HG03159 (cell line): ENCODE measurements around the gene FBH1.

Experiments used
- ATAC-seq: cut with Tn5 transposase; IDR thresholded peaks from one replicate; pipeline ENCODE4 v1.9.1; 2021; ENCODE audit warnings: mild to moderate bottlenecking, moderate library complexity; ENCODE audit not compliant: unreplicated experiment

FBH1 gene

DNA sequence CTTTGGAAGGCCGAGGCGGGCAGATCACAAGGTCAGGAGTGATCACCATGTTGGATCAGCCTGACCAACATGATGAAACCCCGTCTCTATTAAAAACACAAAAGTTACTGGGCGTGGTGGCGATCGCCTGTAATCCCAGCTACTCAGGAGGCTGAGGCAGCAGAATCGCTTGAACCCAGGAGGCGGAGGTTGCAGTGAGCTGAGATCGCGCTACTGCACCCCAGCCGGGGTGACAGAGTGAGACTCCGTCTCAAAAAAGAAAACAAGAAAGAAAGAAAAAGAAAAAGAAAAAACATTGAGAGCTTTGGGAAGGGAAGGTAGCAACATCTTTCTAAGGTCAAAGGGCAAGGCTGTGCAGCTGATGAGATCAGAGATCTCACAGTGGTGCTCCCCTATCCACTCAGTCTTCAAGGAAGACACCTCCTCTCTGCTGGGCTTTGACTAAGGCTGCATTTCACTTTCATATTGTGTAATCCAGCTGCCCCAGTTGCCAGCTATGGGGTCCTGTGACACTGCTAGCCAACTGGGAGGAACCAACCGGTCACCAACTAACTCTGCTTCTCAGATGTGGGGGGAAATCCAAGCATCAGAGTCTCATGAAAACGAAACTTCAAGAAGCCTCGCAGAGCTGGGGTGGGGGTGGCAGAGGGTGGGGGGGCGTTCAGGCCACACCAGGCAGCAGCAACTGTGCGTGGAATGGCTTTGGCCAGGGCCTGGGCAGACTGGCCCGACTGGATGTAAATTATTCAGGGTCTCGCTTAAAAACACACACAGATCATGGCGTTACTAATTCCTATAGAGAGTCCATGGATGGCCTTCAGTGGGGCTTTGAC is 85.8 kb downstream of the FBH1 start:
- ATAC-seq: peak; percentile 63

DNA sequence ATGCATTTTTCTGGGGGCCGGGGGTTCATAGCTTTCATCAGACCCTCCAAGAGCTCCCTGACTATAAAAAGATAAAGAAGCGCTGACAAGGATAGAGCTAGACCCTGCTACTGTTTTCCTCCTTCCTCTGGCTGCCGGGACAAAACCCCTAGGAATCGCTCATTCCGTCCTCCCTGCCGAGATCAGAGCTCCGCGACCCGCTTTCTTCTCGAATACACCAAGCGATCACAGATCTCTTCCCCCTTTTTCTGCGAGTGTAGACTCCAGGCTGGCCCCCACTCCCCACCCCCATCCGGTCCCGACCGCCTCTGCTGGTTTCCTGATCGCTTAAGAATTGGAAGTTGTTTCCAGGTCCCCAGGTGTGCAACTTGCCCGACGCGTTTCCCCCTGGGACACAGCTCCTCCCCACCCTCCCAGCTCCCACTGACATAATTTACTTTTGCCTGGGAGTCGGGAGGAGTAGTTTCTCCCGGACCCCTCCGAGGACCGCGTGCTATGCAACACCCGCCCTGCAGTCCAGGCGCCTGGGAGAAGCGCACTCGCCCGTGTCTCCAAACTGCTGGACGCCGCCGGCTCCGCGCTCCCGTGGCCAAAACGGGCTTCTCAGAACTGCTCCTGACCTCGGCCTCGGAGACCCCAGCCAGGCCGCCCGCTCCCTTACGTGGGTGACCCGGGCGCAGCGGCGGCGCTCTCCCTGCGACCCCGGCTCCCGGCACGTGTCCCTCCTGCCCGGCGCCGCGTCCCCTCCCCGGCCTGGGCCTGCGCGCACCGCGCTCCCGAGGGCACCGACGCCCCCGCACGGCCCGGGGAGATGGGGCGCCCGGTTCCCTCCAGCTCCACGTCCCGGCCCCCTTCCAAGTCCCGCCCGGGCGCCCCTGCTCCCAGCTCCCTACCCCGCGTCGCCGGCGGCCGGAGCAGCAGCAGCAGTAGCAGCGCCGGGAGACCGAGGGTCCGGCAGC is 86.7 kb downstream of the FBH1 start:
- ATAC-seq: peak; percentile 10

DNA sequence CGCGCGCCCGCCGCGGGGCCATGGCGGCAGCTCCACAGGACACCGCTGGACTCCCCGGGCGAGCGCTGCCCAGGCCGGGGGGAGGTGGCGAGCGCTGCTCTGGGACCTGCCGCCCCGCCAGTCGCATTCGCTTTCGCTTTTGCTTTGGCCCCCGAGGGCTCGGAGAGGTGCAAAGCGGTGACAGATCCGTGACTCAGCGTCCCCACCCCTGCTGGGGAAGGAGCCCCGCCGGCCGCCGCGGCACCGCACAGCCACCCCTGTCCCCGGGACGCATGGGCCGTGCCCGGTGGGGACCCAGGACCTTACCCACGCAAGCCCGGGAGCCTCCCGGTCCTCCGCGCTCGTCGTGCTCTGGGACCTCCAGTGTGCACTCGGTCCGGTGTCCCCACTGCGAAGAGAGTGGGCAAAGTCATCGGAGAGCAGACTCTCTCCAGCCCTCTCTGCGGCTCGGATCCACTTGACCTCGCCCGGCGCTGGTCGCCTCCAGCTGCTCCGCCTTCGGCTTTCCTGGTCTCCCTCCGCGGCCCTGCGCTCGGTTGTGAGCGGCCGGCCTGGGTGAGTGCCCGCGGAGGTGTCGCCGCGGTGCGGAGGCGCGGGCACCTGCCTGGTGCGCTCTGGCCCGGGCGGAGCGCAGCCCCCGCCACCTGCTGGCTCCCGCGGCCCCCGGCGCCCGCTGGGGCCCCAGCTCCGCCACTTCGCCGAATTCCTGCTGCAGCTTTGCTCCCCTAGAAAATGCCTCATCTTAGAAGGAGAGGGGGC is 87.6 kb downstream of the FBH1 start, which contains the start of gene IL15RA:
TSS of gene IL15RA (minus strand) at position 73 of the 759 bp plus-strand sequence. CDS start at position 22, 51 bp downstream.
- ATAC-seq: peak; percentile 64

DNA sequence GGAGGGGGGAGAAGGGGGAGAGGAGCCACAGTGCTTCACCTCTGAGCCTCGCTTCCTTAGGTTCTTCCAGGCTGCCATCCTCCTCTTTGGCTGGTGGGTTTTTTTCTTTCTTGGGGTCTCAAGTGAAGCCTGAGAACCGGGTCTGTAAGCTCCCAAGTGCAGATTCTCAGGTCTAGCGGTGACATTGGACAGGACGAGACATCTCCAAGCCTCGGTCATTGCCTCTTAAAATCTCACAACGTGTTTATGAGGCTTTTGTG is 88.1 kb downstream of the FBH1 start:
- no peak for ATAC-seq

DNA sequence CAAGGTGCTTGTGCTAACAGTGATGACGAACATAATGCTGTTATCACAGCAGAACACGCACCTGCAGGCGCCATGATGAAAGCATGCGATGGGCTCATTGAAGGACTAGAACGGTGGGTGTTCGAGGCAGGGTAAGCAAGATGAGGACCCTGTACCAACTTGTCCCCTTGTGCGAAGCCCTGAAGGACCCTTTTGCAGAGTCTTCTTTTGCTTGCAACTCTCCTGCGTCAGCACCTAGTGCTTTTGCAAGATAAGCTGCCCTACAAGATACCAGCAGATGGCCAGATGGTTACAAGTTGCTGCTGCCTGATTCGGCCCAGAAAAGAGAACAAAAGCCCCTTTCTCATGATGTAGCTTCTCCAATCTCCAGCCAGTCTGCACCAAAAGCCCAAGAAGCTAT is 91.5 kb downstream of the FBH1 start:
- no peak for ATAC-seq

DNA sequence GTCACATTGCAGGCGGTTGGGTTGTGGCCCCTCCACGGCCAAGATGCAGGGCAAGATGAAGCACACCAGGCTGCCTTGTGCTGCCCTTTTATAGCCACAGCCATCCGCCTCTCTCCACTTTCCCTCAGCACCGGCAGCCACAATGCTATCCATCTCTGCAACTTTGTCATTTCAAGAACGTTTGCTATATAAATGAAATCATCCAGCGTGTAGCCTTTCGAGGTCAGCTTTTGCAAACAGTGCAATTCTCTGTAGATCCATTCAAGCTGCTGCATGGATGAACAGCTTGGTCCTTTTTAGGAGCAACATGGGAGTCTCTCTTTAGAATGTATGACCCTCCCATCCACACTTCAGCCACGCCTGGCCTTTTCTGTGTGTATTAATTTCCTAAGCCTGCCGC is 93.7 kb downstream of the FBH1 start:
- ATAC-seq: no peak

DNA sequence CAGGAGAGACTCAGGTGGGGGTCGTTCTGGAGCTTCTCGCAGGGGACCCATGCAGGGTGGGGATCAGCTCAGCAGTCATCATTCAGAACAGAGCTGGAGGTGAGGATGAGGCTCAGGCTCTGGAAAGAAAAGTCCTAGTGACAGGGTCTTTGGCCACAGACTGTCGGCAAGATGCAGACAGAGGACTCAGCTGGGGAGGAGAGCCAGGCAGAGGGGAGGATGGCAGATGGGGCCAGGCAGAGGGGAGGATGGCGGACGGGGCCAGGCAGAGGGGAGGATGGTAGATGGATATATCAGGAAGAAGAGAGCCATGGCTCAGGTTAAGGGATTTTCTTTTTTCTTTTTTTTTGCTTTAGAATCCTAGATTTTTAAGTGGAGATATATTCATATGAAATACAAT is 95.0 kb downstream of the FBH1 start:
- ATAC-seq: no peak
